Stimulated activated CD4-positive, alpha-beta T cell treated with anti-CD3 and anti-CD28 coated beads, Interleukin-1b, Interleukin-23, amount 100 ng/mL, for 4 hours (primary cell): ENCODE results near the gene ZNF579.
"Not testable (repeated sequence)": the region's sequence is repeated elsewhere in the genome, so short reads cannot be mapped to it uniquely, and the experiment has no call there.

Experiments used
- DNase-seq, 2 donors: peaks; one replicate each; pipeline ENCODE4 v3.0.0-alpha.2; 2020; ENCODE audit warnings: low read depth in 2 of 2

The ZNF579 gene

DNA sequence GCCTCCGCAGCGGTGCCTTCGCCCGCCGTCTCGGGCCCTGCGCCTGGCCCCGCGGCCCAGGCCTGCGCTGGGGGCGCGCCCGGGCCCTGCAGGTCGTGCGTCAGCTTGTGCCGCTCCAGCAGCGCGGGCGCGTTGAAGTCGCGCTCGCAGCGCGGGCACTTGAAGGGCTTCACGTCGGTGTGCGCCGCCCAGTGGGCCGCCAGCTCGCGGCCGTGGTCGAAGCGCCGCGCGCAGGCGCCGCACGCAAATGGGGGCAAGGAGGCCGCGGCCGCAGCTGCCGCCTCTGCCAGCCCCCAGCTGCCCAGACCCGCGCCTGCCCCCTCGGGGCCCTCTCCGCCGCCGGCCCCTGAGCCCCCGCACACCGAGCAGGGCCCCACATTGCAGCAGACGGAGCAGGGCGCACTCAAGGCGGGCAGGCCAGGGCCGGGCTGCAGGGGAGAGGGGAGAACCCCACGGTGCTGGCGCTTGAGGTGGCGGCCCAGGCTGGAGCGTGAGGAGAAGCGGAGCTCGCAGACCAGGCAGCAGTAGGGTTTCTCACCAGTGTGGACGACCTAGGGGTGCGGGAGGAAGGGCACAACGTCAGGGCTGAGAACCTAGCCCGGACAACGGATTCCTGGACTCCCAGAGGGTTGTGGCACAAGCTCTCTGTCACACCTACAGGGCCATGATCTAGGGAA is 12.6 kb upstream of the ZNF579 start:
- no peak for DNase-seq

DNA sequence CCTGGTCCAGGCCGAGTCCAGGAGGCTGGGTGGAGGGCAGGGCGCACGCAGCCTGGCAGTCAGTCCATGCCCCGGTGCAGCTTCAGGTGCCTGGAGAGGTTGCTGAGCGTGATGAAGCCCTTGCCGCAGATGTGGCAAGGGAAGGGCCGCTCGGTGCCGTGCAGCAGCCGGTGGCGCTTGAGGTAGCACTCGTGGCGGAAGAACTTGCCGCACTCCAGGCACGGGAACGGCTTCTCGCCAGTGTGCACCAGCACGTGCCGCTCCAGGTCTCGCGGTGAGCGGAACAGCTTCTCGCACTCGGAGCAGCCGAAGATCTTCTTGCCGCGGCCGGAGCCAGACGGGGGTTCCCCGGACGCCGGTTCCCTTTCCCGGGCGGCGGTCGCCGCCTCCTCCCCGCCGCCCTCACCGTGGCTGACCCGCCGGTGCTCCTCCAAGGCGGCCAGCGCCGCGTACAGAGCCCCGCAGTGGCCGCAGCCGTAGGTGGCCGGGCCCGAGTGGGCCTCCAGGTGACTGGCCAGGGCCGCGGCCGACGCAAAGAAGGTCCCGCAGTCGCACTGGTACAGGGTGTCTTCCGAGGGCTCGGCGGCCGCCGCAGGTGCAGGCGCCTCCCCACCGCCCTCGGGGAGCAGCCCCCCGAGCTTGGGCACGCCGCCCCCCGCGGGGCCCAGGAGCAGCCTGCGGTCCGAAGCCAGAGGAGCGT is 11.9 kb upstream of the ZNF579 start:
- DNase-seq: no peak

DNA sequence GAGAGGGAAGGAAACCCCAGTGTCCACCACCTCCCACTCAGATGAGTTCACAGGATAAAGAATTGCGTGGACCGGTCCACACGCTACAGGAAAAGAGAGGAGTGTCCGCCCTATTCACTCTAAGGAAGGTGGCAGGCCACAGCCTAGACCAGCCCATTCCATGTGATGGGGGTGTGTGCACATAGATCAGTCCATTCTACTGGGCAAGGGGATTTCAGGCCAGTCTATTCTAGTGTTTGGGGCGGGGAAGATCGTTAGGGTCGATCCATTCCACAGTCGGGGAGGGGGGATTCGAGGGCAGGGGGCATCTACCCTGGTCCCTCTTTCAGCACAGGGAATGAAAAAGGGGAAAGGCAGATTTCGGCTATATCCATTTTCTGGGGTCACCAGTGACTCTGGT is 10.9 kb upstream of the ZNF579 start:
- no peak for DNase-seq

DNA sequence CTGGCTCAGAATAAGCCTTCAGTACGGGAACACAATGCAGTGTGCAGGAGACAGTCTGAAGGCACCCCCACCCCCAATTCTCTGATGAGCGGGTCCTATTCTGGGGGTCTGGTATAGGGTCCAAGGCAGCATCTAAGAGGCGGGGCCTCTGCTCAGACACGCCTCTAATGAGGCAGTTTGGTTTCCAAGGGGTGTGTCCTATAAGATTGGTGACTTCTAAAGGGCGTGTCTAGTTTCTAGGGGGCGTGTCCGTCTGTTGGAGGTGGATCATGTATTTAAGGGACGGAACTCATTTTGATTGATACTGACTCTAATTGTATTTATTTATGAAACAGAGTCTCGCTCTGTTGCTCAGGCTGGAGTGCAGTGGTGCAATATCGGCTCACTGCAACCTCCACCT is 10.0 kb upstream of the ZNF579 start:
- no peak for DNase-seq

DNA sequence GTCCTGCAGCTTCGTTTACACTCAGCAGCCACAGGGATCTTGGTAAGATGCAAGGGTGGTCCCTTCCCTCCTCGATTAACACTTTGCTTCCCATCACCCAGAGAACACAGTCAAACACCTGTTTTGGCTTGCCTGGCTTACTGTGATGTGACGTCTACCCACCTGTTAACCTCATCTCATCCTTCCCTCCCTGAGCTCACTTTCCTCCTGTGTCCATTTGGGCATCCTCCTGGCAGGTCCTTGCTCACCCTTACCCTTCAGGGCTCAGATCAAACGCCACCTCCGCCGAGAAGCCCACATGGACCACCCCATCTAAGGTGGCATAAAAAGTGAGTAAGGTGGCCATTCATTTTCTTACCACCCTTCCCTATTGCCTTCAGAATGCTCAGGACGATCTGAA is 9.5 kb upstream of the ZNF579 start:
- DNase-seq: no peak

DNA sequence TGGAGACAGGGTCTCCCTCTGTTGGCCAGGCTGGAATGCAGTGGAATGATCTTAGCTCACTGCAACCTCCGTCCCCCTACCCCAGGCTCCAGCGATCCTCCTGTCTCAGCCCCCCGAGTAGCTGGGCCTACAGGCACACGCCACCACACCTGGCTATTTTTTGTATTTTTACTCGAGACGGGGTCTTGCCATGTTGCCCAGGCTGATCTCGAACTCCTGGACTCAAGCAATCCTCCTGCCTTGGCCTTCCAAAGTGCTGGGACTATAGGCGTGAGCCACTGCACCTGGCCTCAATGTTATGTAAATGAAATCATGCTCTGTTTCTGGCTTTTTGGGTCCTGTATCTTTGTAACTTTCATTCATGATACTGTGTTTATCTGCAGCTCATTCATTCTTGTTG is 8.1 kb upstream of the ZNF579 start:
- no peak for DNase-seq

DNA sequence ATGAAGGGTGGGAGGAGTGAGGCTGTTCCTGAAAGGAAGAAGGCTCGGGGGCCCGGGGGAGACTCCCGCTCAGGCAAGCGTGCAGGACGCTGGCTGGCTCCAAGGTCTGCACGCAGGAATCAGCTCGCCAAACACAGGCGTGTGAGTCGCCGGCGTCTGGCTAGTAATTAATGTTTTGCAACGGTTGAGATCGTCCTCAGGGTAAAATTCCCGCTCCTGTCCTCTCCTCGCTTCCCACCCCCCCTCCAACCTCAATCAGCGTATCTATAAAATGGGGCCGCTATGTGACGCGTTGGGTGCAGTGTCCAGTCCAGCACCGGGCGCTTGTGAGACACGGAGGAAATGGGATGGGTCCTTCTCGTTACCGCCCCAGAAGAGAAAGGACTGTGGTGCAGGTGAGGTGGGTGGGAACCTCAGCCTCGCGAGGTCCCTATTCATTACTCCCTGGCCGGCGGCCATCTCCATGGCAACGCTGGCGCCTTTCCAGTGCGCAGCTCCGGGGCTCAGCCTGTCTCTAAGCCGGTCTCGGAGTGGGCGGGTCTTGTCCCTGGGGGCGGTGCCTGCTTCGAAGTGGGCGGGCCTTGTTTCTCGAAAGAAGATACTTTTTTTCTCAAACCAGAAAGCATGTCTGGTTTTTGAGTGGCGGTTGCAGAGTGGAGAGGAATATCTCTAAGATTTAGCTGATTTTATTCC is 6.5 kb upstream of the ZNF579 start:
- peak; percentile 84 to 88 for DNase-seq

DNA sequence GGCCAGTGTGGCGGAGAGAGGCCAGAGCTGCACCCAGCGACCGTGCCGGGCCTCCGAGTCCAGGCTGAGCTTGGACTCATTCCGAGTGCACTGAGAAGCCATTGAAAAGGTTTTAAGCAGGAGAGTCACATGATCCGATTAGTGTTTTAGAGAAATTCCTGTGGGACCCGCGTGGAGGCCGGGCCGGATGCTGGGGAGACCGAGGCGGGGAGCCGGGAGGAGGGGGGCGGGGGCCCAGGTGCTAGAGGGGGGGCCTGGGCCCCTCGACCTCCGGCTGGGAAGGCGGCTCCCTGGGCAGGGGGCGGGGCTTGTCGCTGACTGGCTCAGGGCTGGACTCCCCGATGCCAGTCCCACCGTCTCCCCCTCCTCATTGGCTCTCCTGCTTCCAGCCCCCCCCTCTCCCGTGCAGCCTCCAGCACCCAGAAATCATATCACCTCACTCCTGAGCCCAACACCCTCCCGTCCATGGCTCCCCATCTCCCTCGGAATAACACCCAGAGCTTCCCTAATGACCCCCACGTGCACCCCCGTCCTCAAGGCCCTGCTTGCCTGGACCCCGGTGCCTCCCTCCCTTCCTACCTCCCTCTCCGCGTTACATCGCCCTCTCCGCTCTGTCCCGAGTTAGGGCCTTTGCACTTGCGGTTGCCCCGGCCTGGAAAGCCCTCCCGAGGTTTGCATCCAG is 5.2 kb upstream of the ZNF579 start:
- DNase-seq: peak in 1 of 2 donors; percentile 65

DNA sequence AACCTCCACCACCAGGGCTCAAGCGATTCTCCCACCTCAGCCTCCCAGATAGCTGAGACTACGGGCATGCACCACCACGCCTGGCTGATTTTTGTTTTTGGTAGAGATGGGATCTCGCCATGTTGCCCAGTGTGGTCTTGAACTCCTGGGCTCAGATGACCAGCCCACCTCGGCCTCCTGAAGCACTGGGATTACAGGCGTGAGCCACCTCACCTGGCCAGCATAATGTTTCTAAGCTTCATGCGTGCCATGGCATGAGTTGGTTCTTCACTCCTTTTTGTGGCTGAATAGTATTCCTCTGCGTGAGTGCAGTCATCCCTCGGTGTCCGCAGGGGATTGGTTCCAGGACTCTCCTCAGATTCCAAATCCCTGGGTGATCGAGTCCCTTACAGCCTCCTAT is 4.2 kb upstream of the ZNF579 start:
- no peak for DNase-seq

DNA sequence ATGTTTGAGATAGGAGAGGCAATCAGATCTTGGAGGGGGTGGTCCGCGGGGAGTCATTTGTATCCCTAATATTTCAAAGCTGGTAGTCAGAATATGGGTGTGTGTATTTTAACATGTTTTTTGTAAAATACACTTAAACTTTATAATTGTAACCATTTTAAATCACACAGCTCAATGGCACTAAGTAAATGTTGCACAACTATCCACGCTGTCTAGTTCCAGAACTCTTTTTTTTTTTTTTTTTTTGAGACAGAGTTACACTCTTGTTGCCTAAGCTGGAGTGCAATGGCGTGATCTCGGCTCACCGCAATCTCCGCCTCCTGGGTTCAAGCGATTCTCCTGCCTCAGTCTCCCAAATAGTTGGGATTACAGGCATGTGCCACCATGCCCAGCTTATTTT is 3.2 kb upstream of the ZNF579 start:
- DNase-seq: not testable (repeated sequence)

DNA sequence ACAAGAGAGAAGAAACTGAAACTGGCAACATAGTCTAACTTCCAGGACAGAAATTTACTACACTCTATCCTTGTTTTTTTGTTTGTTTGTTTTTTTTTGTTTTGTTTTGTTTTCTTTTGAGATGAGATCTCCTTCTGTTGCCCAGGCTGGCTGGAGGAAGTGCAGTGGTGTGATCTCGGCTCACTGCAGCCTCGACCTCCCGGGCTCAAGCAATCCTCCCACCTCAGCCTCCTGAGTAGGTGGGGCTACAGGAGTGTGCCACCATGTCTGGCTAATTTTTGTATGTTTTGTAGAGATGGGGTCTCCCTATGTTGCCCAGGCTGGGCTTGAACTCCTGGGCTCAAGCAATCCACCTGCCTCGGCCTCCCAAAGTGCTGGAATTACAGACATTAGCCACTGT is 1.6 kb upstream of the ZNF579 start:
- not testable (repeated sequence) for DNase-seq

DNA sequence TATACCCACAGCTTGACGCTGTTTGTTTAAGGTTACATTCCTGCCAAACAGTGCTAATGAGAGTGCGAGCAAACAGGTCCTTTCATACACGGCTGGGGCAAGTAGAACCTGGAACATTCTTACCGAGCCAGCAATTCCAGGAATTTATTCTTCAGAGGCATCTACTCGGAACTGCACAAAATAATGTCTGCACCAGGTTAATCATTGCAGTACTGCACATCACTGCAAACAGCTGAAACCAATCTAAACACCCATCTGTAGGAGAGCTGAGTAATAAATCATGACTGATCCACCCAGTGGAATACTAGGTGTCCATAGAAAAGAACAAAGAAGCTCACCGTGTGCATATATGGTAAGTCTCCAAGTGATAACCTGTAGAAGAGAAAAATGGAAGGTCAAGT is 1.2 kb upstream of the ZNF579 start:
- DNase-seq: no peak

DNA sequence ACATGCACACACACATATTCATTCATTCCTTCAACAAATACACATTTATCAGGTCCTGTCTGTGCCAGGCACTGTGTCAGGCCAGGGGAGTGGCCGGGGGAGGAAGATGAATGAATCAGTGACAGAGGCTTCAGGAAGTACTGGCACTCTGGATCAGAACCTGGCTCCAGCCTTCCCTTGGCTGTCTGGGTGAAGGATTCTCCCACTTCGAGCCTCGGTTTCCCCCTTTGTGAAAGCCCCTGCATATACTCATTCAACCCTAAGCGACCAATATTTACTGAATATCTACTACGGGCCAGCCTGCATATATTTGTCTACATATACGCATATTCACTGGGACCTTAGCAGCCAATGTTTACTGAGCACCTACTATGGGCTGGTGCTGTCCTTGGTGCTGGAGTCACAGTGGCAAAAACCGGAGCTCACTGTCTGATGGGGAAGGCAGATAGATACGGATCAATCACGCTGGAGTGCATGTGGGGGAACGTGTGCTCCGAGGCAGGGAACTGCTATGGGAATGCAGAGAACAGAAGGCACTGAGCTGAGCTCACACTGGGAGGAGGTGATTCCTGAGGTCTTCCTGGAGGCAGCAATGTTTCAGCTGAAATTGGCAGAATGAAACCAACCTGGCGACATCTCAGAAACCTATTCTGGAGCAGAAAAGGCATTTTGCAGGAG is 636 bp upstream of the ZNF579 start:
- DNase-seq: no peak

DNA sequence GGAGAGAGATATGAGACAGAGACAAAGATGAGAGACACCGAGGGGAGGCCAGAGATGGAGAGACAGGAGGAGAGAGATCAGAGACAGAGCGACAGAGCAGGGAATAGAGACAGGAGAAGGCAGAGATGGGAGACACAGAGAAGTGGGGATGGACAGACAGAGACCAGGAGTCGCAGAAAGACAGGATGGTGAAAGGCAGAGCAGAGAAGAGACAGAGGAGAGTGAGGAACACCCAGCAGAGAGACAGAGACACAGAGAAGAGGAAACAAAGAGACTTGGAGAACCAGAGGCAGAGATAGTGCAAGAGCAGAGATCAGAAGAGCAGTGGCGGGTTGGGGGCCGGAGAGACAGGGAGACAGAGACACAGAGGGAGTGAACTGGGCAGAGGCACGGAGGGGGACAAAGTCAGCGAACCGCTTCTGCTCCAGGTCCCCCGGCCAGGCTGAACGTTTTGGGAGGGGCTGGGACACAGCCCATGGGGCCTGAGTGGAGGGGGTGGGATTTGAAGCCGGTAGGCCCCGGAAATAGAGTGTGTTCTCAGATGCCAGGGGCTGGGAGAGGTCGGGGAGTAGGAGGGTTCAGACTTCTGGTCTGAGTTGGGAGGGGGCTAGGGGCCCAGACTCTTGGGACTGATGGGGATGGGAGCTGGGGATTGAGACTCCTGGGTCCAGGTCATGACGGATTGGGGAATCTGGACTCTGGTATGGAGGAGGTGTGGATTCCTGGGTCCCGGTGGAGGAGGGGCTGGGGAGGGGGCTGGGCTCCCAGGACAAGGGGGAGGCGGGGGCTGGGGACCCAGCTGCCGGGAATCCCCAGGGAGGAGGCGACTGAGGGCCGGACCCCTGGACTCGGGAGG is 654 bp downstream of the ZNF579 start:
- DNase-seq: no peak

DNA sequence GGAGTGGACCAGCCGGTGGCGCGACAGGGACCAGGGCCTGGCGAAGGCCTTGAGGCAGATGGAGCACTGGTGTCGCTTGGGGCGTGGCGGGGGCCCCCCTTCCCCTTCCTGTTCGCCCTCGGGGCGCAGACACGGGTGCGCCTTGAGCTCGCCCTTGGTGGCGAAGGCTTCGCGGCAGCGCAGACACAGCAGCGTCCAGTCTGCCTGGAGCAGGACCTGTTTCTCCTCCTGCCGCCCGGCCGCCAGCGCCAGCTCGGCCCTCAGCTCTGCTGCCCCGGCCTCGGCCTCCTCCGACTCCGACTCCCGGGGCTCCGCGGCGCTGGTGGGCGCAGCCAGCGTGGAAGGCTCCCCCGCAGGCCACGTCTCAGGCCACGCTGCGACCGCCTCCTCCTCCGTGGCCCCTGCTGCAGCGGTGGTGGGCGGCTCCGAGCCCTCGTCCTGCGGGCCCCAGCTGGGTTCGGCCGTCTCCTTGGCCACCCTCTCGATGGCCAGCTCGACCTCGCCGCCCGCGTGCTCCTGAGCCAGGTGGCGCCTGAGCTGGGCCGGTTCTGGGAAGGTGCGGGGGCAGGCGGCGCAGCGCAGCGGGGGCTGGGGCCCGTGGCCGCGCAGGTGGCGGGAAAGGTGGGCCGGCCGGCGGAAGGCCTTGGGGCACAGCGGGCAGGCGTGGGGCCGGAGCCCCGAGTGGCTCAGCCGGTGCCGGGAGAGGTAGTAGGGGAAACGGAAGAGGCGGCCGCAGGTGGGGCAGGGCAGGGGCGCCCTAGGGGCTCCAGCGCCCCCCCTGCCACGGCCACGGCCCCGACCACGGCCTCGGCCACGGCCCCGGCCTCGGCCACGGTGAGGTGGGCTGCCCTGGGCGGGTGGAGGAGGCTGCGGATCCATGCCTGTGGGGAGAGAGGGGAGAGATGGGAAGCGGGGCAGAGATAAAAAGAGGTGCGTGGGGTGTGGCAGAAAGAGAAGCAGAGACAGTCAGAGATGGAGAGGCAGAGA is 1.6 kb downstream of the ZNF579 start:
- DNase-seq: no peak

DNA sequence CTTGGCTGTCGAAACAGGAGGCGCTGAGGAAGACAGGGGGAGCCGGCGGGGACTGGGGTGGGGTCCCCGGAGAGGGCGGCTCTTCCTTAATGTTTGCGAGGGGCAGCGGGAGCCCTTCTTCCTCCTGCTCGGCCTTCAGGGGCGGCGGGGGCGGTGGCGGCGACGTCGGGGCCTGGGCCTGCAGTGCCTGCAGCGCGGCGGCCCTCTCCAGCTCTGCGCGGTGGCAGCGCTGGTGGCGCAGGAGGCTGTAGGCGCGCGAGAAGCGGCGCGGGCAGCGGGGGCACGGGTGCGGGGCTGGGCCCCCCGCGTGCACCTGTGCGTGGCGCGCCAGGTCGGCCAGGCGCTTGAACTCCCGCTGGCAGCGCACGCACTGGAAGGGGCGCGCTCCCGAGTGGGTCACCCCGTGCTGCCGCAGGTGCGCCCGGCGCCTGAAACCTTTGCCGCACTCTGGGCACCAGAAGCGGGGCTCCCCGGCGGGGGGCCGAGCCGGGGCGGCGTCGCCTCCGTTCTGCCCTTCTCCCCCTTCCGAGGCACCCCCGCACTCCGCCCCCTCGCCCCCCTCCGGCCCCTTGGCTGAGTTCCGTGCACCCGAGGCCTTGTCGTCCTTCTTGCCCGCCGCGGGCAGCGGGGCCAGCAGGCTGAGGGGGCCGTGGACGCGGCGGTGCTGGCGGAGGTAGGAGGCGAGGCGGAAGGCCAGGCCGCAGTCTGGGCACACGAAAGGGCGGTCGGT is 2.5 kb downstream of the ZNF579 start:
- no peak for DNase-seq

DNA sequence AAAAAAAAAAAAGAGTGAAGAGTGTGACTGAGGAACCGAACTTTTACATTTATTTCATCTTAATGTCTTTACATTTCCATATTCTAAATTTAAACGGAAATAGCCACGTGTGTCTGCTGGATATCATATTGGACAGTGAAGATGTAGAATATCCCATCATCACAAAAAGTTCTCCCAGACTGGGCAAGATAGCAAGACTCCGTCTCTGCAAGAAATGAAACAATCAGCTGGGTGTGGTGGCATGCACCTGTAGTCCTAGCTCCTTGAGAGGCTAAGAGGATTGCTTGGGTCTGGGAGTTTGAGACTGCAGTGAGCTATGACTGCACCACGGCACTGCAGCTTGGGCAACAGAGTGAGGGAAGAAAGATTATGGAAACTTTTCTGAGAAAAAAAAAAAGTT is 3.9 kb downstream of the ZNF579 start:
- no peak for DNase-seq

DNA sequence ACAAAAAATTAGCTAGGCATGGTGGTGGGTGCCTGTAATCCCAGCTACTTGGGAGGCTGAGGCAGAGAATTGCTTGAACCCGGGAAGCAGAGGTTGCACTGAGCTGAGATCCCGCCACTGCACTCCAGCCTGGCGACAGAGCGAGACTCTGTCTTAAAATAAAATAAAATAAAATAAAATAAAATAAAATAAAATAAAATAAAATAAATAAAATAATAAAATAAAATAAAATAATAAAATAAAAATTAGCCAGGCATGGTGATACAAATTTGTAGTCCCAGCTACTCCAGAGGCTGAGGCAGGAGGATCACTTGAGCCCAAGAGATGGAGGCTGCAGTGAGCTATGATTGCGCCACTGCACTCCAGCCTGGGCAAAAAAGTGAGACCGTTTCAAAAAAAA is 6.7 kb downstream of the ZNF579 start:
- not testable (repeated sequence) for DNase-seq

DNA sequence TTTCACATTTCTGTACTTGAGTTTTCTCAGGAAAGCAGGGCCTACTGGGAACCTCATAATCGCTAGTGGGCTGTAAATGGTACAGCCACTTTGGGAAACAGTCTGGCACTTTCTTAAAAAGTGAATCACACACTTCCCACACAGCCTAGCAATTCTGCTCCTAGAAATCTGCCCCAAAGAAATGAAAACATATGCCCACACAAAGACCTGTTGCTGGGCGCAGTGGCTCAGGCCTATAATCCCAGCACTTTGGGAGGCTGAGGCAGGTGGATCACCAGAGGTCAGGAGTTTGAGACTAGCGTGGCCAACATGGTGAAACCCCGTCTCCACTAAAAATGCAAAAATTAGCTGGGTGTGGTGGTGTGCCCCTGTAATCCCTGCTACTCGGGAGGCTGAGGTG is 11.2 kb downstream of the ZNF579 start:
- DNase-seq: not testable (repeated sequence)
